CD4-positive, alpha-beta T cell (primary cell): ENCODE measurements around the gene AKAP7. TPM values are rescaled to one million over a fixed set of nuclear protein-coding genes. Genes with fewer than 3 reads are reported as not detected.

Experiments
- ATAC-seq: fragments of 200-7000 bp; cut with Tn5 transposase; one replicate; pipeline ENCODE4 v1.10.0; 2022; ENCODE audit warnings: mild to moderate bottlenecking; ENCODE audit not compliant: poor library complexity
- CTCF ChIA-PET: fragments of 350-600 bp; sonication (Branson Sonifier 250); formaldehyde crosslinking; loops from one replicate; lab custom pipeline; 2021; ENCODE audit warnings: antibody characterized with exemption, inconsistent platforms; lab: Charles Lee
- POLR2A ChIA-PET: fragments of 350-600 bp; sonication (Branson Sonifier 250); formaldehyde crosslinking; loops from one replicate; lab custom pipeline; 2021; ENCODE audit warnings: antibody characterized with exemption, inconsistent platforms; lab: Charles Lee
- DNase-seq, 14 experiments: peaks; one replicate each; pipeline ENCODE4 v3.0.0-alpha.2; 2013 to 2020; ENCODE audit warnings: mixed read lengths in 2 of 14
- H3K27ac ChIP-seq, 2 donors: one replicate each; pipeline versions ENCODE4 v1.5.1 to v1.7.0; 2013; ENCODE audit warnings: low read length in 2 of 2, low read depth in 1 of 2, mild to moderate bottlenecking in 1 of 2
- H3K27me3 ChIP-seq, 2 experiments: 1 replicate in 1 of 2; 2 replicates in 1 of 2; pipeline versions ENCODE4 v1.6.1 to v1.7.0; 2013; ENCODE audit warnings: low read length in 2 of 2, control low read depth in 1 of 2, mild to moderate bottlenecking in 1 of 2, moderate library complexity in 1 of 2; ENCODE audit not compliant: insufficient read depth in 2 of 2, control insufficient read depth in 1 of 2
- H3K36me3 ChIP-seq: one replicate; pipeline ENCODE4 v1.6.1; 2013; ENCODE audit warnings: low read length, control low read depth; ENCODE audit not compliant: insufficient read depth
- H3K4me1 ChIP-seq: one replicate; pipeline ENCODE4 v1.6.1; 2013; ENCODE audit warnings: low read length, control low read depth; ENCODE audit not compliant: insufficient read depth
- H3K4me3 ChIP-seq: one replicate; pipeline ENCODE4 v1.5.1; 2013; ENCODE audit warnings: mild to moderate bottlenecking, low read length, moderate library complexity
- H3K9me3 ChIP-seq, 2 experiments: 1 replicate in 1 of 2; 2 replicates in 1 of 2; pipeline versions ENCODE4 v1.6.1 to v1.7.0; 2013; ENCODE audit warnings: low read length in 2 of 2, mild to moderate bottlenecking in 2 of 2, control low read depth in 1 of 2, moderate library complexity in 1 of 2; ENCODE audit not compliant: control insufficient read depth in 1 of 2, insufficient read depth in 1 of 2
- H3K27ac Mint-ChIP-seq: one replicate; pipeline ENCODE4 v1.8.0; 2020; ENCODE audit warnings: mixed read lengths
- H3K27me3 Mint-ChIP-seq: one replicate; pipeline ENCODE4 v1.8.0; 2021; ENCODE audit warnings: mixed read lengths
- H3K36me3 Mint-ChIP-seq: one replicate; pipeline ENCODE4 v1.8.0; 2021; ENCODE audit warnings: low read depth, mixed read lengths
- H3K4me1 Mint-ChIP-seq: one replicate; pipeline ENCODE4 v1.8.0; 2021; ENCODE audit warnings: low read depth, mixed read lengths
- H3K4me3 Mint-ChIP-seq: one replicate; pipeline ENCODE4 v1.8.0; 2020; ENCODE audit warnings: mild to moderate bottlenecking, mixed read lengths
- H3K9me3 Mint-ChIP-seq: one replicate; pipeline ENCODE4 v1.8.0; 2020; ENCODE audit warnings: mixed read lengths
- intact Hi-C, 2 experiments: fragments of 100-400 bp; cut with DNase I in 1 of 2; cut with micrococcal nuclease in 1 of 2; formaldehyde crosslinking; loops; one replicate each; pipeline versions ENCODE4 v1.15.1 to v1.9.0; 2023 to 2025; cut with DNase I, micrococcal nuclease
- total RNA-seq, 174 experiments: library from RNA in 2 of 174; stranded (reverse) in 2 of 174; gene quantifications; one replicate each; pipeline ENCODE4 v1.2.3 and lab custom pipeline; 2021 to 2026
- TF ChIP-seq, protein P1 (sequence below): fragments of 200-600 bp; IDR thresholded peaks from one replicate; pipeline ENCODE4 v1.8.0; 2022; ENCODE audit warnings: antibody characterized with exemption, mild to moderate bottlenecking

Gene AKAP7
- total RNA-seq, 2 experiments from 2014 or later = 9.1 to 12.2 TPM

DNA sequence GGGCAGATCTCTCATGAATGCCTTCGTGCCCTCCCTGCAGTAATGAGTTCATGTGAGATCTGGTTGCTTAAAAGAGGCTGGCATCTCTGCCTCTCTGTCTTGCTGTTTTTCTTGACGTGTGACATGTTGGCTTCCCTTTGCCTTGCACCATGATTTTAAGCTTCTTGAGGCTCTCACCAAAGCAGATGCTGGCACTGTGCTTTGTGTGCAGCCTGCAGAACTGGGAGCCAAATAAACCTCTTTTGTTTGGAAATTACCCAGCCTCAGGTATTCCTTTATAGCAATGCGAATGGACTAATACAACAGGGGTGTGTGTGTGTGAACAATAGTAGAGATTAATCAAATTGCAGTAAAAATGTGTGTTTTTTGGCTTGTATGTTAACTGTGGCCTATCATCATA lies 8.1 kb downstream of the AKAP7 start:
- intact Hi-C loops = no loop called here
- H3K27me3 Mint-ChIP-seq = no peaks in the 10 kb centered on the region
- Histone ChIP-seq H3K4me1 (no peaks in the 10 kb centered on the region), H3K27me3 (no peaks in the 10 kb centered on the region), H3K4me3 (no peak overlapping the region), H3K36me3 (no peaks in the 10 kb centered on the region), H3K9me3 (no peaks in the 10 kb centered on the region), H3K27ac (no peak overlapping the region)
- H3K9me3 Mint-ChIP-seq = no peaks in the 10 kb centered on the region
- ATAC-seq = no peak
- ChIA-PET POLR2A (no interaction called here), CTCF (no interaction called here)
- TF ChIP-seq, protein P1, sequence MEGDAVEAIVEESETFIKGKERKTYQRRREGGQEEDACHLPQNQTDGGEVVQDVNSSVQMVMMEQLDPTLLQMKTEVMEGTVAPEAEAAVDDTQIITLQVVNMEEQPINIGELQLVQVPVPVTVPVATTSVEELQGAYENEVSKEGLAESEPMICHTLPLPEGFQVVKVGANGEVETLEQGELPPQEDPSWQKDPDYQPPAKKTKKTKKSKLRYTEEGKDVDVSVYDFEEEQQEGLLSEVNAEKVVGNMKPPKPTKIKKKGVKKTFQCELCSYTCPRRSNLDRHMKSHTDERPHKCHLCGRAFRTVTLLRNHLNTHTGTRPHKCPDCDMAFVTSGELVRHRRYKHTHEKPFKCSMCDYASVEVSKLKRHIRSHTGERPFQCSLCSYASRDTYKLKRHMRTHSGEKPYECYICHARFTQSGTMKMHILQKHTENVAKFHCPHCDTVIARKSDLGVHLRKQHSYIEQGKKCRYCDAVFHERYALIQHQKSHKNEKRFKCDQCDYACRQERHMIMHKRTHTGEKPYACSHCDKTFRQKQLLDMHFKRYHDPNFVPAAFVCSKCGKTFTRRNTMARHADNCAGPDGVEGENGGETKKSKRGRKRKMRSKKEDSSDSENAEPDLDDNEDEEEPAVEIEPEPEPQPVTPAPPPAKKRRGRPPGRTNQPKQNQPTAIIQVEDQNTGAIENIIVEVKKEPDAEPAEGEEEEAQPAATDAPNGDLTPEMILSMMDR = no peak
- H3K36me3 Mint-ChIP-seq = peaks cover 46% of the 10 kb centered on the region
- peaks cover 15% of the 10 kb centered on the region for H3K4me1 Mint-ChIP-seq
- no peak for DNase-seq
- no peak overlapping the region for H3K27ac Mint-ChIP-seq
- no peak overlapping the region for H3K4me3 Mint-ChIP-seq

DNA sequence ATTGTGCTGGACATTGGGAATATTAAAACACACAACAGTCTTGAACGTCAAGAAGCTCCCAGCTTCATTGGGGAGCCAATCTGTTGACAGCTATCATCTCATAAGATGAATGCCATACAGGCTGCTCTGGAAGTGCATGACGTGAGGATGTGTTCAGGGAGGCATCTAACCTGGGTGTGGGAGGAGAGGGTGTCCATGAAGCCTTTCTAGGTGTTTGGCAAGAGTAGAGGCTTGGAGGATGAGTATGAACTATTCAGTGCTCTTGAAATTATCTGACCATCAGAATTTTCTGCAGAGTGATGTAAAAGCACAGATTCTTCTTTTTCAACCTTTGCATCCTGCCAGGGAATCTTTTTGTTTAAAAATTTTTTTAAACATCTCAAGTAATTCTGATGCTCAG lies 11.6 kb downstream of the AKAP7 start:
- Mint-ChIP-seq H3K27ac (no peak overlapping the region), H3K36me3 (peaks cover 40% of the 10 kb centered on the region), H3K27me3 (no peaks in the 10 kb centered on the region), H3K4me1 (no peaks in the 10 kb centered on the region), H3K4me3 (no peak overlapping the region), H3K9me3 (no peaks in the 10 kb centered on the region)
- Histone ChIP-seq H3K36me3 (no peaks in the 10 kb centered on the region), H3K27me3 (no peaks in the 10 kb centered on the region), H3K9me3 (no peaks in the 10 kb centered on the region), H3K4me1 (no peaks in the 10 kb centered on the region), H3K4me3 (no peak overlapping the region), H3K27ac (no peak overlapping the region)
- intact Hi-C loops = no loop called here
- TF ChIP-seq, protein P1 = no peak
- POLR2A ChIA-PET = no interaction called here
- DNase-seq (no peak), ATAC-seq (no peak)
- CTCF ChIA-PET = no interaction called here

DNA sequence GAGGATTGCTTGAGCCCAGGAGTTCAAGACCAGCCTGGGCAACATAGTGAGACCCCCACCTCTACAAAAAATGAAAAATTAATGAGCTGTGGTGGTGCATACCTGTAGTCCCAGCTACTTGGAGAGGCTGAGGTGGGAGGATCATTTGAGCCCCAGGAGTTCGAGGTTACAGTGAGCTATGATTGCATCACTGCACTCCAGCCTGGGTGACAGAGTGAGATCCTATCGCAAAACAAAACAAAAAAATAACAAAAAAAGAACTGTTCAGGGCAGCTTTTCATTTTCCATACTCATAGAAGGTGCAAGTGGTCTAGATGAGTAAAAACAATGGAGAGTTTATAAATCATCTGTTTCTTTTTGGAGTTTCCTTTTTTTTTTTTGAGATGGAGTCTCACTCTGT lies 21.1 kb downstream of the AKAP7 start:
- Mint-ChIP-seq H3K9me3 (no peaks in the 10 kb centered on the region), H3K4me1 (no peaks in the 10 kb centered on the region), H3K27me3 (no peaks in the 10 kb centered on the region), H3K4me3 (no peak overlapping the region), H3K36me3 (no peaks in the 10 kb centered on the region), H3K27ac (no peak overlapping the region)
- no peak for ATAC-seq
- Histone ChIP-seq H3K36me3 (no peaks in the 10 kb centered on the region), H3K27me3 (no peaks in the 10 kb centered on the region), H3K27ac (no peak overlapping the region), H3K9me3 (no peaks in the 10 kb centered on the region), H3K4me1 (no peaks in the 10 kb centered on the region), H3K4me3 (no peak overlapping the region)
- CTCF ChIA-PET = interaction anchor here (0.7 kb wide), 1 partner anchor 39 kb away, joined by 3 read pairs; no protein-coding TSS in a partner anchor
- no peak for DNase-seq
- TF ChIP-seq, protein P1 = no peak
- POLR2A ChIA-PET = no interaction called here
- intact Hi-C loops = loop anchor here in 1 of 2 experiments (5.0 kb wide), 1 partner anchor 259 kb away; no protein-coding TSS in a partner anchor
